Measurements from ENCODE around the gene SSX2B.
"Not testable (repeated sequence)": the region's sequence is repeated elsewhere in the genome, so short reads cannot be mapped to it uniquely, and the experiment has no call there.

DNA sequence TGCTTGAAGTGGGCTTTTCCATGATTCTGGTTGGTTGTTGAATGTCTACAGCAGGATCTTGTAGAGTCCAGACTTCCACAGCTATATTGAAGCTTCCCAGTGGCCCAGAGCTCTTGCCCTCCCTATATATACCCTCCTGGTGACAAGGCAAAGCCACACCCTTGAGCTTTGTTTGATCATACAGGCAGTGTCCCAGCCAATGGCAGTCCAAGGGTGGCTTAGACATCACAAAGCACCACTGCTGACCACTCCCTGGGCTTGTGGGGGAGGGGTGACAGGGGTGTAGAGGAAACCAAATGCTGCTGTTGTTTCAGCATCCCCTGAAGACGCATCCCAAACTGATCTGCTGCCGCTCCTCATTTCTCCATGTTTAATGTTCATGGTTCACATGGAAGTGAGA, 46.3 kb downstream of the SSX2B start, which contains the start of gene SPANXN5:
- TF ChIP-seq, protein P1, sequence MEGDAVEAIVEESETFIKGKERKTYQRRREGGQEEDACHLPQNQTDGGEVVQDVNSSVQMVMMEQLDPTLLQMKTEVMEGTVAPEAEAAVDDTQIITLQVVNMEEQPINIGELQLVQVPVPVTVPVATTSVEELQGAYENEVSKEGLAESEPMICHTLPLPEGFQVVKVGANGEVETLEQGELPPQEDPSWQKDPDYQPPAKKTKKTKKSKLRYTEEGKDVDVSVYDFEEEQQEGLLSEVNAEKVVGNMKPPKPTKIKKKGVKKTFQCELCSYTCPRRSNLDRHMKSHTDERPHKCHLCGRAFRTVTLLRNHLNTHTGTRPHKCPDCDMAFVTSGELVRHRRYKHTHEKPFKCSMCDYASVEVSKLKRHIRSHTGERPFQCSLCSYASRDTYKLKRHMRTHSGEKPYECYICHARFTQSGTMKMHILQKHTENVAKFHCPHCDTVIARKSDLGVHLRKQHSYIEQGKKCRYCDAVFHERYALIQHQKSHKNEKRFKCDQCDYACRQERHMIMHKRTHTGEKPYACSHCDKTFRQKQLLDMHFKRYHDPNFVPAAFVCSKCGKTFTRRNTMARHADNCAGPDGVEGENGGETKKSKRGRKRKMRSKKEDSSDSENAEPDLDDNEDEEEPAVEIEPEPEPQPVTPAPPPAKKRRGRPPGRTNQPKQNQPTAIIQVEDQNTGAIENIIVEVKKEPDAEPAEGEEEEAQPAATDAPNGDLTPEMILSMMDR (IDR thresholded peaks at IDR 0.05; ENCODE audit: low read depth, low read length, poor library complexity, severe bottlenecking) = not testable (repeated sequence)
- not testable (repeated sequence) for TF ChIP-seq EZH2phosphoT487 (IDR thresholded peaks at IDR 0.05; ENCODE audit: borderline replicate concordance, low read length)
